ENCODE results near the gene PRRG2. TPM values are rescaled to one million over a fixed set of nuclear protein-coding genes. Genes with fewer than 3 reads are reported as not detected.

Gene PRRG2
- total and polyA plus RNA-seq, 9 of the 15 experiments (the other 6 are each of a cell fraction or from before 2014, with no cell fraction given) = 0.06 to 1.1 (median 0.33) TPM

- TF ChIP-seq MIER1 (IDR thresholded peaks at IDR 0.05; ENCODE audit: low read depth) = no peak
- no peak for TF ChIP-seq NCOA6 (IDR thresholded peaks at IDR 0.05)
- no peak for TF ChIP-seq ATF4 (CRISPR knock-in tag; IDR thresholded peaks at IDR 0.05)
- TF ChIP-seq ZNF408 (CRISPR knock-in tag; IDR thresholded peaks at IDR 0.05; ENCODE audit: low read depth) = no peak
- TF ChIP-seq HBP1 (CRISPR knock-in tag; IDR thresholded peaks at IDR 0.05) = no peak
- peak; percentile 61; the same call in 1 of the 2 replicates for TF ChIP-seq ETS1 (conservative IDR thresholded peaks at IDR 0.05; ENCODE audit: control insufficient read depth, low read depth, low read length)
- no peak; the same call in 1 of the 2 replicates for TF ChIP-seq NCOA1 (IDR thresholded peaks at IDR 0.05; ENCODE audit: low read depth)
- TF ChIP-seq SMAD2 (IDR thresholded peaks at IDR 0.05; ENCODE audit: low read depth, low read length) = no peak
- TF ChIP-seq MLX (CRISPR knock-in tag; conservative IDR thresholded peaks at IDR 0.05) = no peak
- TF ChIP-seq MAX (CRISPR knock-in tag; IDR thresholded peaks at IDR 0.05) = peak; percentile 67
- TF ChIP-seq U2AF1 (optimal IDR thresholded peaks at IDR 0.05; ENCODE audit: low read depth, low read length) = no peak
- no peak for TF ChIP-seq ZNF79 (CRISPR knock-in tag; IDR thresholded peaks at IDR 0.05; ENCODE audit: low read depth)
- no peak for TF ChIP-seq ZNF140 (CRISPR knock-in tag; IDR thresholded peaks at IDR 0.05)
- TF ChIP-seq ZSCAN32 (CRISPR knock-in tag; IDR thresholded peaks at IDR 0.05) = no peak
- TF ChIP-seq ELK1 (CRISPR knock-in tag; IDR thresholded peaks at IDR 0.05) = no peak
- TF ChIP-seq KAT2B (IDR thresholded peaks at IDR 0.05; ENCODE audit: low read depth, low read length) = no peak
- TF ChIP-seq ZNF197 (CRISPR knock-in tag; IDR thresholded peaks at IDR 0.05; ENCODE audit: low read depth) = no peak
- TF ChIP-seq NFRKB (IDR thresholded peaks at IDR 0.05; ENCODE audit: low read depth) = no peak; the same call in 1 of the 2 replicates
Measured at GRCh38 chr19:49640113-49640898, 59.2 kb downstream of the PRRG2 start, which contains the start of gene RRAS (continued).
